GM21381 (cell line): ENCODE data around the gene EFHC1.
"Not testable (repeated sequence)": the region's sequence is repeated elsewhere in the genome, so short reads cannot be mapped to it uniquely, and the experiment has no call there.

Experiments used
- ATAC-seq: cut with Tn5 transposase; IDR thresholded peaks from one replicate; pipeline ENCODE4 v1.9.1; 2021; ENCODE audit warnings: mild to moderate bottlenecking, moderate library complexity; ENCODE audit not compliant: unreplicated experiment

The EFHC1 gene

DNA sequence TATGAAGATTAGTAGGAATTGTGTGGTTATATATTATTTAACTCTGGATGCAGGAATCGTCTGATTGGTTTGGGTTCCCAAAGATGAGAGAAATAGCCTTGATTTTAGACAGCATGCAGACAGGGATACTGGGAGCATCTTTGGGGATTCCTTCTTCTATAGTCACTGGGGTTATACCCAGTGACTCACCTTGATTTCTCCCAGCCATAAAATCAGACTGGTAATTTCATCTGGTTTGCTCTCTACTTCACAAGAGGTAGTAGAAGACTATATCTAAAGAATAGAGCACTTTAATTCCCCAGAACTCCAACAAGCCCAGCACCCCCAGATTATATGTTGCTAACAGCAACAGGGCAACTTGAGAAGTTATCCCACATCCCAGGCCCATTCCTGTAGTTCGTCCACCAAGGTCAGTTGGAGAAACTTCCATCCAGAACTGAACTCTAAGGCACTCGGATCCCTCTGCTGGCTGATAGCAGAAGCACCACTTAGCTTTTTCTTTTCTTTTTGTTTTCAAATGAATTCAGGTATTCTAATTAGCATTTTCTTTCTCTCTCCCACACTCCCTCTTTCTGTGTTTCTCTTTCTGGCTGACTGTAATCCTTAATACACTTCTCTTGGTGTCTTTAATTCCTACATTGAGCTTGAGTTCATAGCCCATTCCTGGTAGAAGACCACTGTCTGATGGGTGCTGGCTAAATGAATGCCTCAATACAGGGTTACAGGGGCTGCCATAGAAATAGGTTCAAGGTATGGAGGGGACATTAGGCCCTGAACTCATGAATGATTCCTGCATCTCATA, 20.4 kb upstream of the EFHC1 start:
- ATAC-seq, result no peak

DNA sequence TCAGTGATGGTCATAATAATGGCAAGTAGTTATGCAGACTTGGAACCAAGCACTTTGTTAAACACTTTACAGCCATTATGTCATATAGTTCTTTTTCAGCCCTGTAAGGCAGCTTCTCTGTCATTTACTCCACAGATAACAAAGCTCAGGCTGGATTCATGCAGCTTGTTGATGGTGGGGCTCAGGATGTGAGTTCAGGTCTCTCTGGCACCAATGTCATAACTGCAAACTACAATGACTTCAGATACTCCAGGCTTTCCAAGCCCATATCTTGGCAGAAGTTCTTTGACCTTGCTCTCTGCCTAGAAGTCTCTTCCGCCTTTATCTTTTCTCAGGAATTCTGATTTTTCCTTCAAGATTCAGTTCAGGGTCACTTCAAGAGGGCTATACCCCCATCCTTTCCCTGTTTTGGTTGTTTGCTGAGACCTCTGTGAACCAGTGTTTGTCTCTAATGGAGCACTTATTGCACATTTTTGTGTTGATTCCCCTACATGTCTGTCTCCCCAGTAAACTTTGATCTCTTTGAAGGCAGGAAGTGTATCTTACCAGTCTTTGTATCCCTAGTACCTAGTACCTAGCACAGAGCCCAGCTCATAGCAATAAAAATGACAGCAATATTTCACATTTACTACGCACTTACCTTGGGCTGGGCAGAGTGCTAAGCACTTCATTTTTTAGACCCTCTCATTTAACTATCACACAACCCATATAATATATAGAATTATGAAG, 19.7 kb upstream of the EFHC1 start:
- ATAC-seq, result no peak

DNA sequence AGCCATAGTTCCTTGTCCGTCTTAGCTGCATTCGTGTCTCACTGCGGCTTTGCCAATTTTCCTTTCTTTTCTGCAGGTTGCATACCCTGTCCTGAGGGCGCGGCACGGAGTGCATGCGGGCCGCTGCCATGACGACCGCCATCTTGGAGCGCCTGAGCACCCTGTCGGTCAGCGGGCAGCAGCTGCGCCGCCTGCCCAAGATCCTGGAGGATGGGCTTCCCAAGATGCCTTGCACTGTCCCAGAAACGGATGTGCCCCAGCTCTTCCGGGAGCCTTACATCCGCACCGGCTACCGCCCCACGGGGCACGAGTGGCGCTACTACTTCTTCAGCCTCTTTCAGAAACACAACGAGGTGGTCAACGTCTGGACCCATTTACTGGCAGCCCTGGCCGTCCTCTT, 17.1 kb upstream of the EFHC1 start:
- no peak for ATAC-seq

DNA sequence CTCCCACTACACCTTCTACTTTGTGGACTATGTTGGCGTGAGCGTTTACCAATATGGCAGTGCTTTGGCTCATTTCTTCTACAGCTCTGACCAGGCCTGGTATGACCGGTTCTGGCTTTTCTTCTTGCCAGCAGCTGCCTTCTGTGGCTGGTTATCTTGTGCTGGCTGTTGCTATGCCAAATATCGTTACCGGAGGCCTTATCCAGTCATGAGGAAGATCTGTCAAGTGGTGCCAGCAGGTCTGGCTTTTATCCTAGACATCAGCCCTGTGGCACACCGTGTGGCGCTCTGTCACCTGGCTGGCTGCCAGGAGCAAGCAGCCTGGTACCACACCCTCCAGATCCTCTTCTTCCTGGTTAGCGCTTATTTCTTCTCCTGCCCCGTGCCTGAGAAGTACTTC, 16.5 kb upstream of the EFHC1 start:
- no peak for ATAC-seq

DNA sequence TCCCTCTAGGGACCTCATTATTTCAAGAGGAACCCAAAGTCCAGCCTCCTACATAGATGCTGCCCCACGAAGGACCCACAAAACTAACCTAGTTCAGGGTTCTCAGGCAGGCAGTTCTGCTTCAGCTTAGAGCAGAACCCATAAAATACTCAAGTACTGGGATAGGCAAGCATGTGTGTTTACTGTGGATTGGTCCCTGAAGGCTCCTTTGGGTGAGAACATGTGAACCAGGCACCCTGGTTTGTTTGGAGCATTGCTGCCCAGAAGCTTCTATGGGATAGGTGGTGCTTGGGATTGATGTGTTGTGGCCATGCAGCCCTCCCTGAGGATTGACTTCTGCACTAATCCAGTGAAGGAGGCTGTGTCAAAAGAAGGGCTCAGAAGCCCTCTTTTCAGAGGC, 14.9 kb upstream of the EFHC1 start:
- ATAC-seq, result no peak

DNA sequence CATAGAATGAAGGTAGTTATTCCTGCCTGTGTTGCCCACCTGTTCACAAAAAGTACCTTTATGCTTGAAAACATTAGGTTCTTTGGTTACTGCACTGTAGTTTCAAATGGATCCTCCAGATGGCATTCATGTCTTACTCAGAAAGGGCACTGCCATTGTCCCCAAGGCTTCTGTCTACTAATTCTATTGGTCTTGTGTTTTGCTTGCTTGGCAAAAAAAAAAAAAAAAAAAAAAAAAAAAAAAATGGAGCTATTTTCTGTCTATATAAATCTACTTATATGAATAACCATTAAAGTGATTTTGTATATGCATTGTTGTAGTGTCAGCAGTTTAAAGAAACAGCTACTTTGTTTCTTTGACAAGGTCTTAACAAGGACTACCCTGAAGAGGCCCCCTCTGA, 12.7 kb upstream of the EFHC1 start:
- no peak for ATAC-seq

DNA sequence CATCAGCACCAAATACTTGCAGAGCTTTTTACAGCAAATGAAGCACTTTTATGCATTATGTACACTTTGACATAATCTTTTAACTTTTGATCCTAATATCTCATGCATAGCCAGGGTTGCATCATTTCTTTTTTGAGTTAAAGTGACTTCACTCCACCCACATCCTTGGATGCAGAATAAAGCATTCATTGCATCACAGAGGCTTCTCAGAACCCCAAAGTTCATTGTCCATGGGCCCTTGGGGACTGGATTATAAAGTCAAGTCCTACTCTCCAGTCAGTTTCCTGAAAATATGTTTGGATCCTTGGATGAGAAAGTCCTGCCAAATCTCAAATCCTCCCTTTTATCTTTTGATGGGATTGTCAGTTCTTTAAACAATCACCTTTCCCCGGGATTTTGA, 10.6 kb upstream of the EFHC1 start:
- no peak for ATAC-seq

DNA sequence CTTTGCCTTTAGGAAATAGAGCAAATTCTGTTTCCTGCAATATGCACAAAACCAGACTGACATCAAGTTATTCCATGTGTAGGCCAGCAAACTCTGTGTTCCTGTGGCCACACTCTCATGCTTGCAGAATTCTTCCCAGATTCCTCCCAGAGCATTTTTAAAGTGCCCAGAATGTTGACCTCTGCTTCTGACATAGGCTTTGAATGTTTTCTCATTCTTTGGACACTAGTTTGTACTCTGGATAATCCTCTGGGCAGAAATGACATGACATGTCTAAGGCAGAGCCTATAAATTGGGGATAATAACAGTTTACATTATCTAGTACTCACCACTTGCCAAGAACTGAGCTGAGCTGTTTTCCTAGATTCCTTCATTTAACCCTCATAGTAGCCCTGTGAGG, 9.2 kb upstream of the EFHC1 start:
- ATAC-seq, result no peak

DNA sequence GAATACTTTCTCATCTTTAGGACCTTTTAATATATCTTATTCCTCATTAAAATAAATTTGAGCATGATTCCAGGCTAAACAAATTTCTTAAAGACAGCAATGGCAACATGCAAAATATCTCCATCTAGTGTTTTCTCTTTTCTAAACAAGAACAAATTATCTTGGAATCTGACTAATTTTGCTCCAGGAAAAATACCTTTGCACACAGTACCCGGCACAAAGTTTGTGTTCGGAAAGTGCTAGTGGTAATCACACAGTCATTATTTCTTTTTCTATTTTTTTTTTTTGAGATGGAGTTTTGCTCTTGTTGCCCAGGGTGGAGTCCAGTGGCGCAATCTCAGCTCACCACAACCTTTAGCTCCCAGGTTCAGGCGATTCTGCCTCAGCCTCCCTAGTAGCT, 8.2 kb upstream of the EFHC1 start:
- no peak for ATAC-seq

DNA sequence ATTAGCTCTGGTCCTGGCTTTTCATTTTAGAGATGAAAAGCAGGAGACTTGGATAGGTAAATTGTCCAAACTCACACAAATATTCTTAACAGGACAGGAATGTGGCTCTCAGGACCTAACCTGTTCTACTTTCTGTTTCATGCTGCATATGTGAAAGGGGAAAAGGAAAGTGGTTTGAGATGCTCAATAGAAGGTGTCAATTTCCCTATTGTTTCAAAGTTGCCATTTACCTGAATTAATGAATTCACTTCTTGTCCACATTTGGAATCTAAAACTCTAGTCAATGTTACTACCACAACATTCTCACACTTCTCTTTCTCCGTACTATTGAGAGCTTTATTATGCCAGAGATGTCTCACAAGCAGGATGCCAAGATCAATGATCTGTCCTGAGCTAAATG, 4.8 kb upstream of the EFHC1 start:
- ATAC-seq, result no peak

DNA sequence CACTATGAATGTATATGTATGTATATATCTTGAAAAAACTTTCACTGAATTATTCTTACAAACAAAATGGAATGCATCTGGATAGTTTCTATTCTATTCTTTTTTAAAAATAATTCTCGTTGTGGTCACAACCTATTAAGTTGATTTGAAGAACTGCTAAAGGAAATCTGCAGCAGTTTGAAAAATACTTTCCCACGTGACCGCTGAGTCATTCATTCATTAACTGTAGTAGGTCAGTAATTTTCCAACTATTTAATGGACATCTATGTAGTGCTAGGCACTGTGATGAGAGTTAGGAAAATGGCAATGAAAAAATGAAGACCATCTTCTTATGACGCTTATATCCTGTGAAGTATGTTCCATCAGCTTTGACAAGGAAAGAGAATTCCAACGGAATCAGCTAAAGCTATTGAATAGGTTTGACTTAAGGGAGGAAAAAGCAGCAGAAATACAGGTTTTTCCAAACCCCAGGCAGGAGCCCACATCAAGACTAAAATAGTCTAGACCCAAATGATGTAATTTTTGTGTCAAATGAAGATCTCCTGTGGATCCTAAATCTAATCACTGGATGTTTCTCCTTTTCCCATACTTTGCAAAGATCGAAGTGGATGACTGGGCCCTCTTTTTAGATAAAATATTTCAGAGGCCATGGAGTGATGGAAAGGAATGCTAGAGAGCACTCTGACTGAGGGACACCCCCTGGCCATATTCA, 4.1 kb upstream of the EFHC1 start:
- no peak for ATAC-seq

DNA sequence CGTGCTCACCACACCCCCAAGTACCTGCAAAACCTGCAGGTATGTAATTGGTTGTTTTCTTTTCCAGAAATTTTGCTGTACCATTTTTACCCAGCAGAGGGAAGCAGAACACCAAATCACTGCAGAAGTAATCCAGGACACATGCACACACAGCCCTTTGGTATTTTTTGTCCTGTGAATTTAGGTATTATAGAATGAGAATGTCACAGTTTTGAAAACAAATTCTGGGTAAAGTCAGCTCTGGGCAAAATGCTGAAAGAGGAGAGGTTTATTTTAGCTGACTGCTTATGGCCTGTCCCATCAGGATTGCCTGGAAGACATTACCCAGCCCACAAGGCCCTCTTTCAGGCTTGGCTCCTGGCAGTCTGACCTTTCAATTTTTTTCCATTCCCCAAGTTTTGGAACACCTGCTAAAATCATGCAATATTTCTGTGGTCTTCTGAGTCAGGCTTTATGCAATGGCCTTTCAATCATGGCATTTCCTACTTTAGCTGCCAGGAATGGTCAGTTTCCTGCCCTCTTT, 3.5 kb upstream of the EFHC1 start:
- ATAC-seq, result no peak

DNA sequence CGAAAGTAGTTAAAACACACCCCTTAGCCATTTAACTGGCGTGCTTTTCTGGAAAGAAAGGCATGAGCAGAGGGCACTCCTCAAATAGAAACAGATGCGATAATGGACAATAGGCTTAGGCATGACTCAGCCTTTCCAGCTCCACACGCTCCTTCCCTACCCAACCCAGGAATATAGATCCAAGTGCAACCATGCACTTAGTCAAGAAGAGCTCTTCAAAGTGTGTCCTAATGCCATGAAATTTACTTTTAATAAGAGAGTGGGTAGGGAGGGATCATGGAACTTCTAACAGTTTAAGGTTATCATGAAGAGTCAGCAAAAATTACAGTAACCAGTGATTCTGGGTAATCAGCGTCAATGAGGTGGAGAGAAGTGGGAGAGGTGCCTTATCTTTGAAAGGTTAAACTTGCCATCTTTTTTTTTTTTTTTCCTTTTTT, 2.4 kb upstream of the EFHC1 start:
- no peak for ATAC-seq

DNA sequence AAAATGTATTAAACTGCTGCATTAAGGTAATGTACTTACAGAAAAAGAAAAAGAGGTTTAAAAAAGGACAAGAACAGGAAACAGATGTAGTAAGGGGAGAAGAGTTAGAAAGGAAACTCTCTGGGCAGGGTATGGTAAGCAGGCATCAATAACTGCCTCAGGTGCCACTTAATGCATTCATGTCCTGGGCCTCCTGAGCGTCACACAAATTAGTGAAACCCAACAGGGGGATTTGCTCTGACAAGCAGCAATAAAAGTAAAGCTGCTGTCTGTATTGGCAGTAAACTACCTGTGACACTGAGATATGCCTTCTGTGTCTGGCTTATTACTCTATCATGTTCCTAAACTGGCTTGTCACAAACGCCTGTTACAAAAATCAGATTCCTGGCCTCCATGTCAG, 1.5 kb upstream of the EFHC1 start:
- ATAC-seq, result no peak

DNA sequence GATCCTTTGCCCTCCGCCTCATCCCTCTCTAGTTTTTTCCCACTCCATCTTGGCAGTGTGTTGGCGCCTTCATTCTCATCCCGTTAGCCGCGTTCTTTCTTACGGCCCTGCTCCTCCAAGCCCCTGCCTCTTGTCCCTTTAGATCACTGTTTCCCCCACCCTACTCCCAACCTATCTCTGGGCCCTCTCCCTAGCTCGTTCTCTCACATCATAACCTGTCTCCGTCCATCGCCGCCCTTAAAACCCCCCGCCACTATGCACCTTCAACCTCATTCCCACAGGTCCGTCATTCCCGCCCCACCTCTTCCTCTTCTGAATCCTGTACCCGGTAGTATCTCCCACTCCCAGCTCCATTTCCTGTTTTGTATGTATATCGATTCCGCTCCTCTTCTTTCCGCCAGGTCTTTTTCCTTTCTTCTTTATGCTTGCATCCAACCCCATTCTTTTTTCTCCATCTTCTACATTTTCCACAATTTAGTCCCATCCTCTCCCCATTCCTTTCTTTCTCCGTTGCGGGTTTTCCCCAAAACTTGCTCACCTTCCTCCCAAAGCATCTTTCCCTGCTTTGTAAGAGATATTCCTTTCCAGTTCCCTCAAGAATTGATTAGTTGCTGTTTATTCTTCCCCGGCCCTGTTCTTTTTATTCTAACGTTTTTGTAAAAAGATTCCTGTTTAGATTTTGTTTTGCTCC, 671 bp downstream of the EFHC1 start:
- ATAC-seq, result no peak

DNA sequence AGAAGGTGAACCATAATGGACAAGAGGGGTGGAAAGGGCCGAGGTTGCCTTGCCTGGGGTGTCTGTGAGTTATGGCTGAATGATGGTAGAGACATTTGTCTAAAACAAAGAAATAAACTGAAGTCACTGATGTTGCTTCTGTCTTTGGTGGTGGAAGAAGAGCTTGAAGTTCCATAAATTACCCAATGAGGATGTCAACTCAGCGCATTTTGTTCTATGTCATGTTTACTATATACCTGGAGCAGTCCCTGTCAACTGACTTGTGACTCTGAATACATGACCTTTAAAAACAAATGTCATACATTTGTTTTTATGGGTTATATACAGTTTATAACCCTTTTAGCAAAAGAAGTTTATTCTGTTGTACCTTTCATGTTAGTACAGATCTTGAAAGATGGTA, 2.0 kb downstream of the EFHC1 start:
- ATAC-seq, result no peak

DNA sequence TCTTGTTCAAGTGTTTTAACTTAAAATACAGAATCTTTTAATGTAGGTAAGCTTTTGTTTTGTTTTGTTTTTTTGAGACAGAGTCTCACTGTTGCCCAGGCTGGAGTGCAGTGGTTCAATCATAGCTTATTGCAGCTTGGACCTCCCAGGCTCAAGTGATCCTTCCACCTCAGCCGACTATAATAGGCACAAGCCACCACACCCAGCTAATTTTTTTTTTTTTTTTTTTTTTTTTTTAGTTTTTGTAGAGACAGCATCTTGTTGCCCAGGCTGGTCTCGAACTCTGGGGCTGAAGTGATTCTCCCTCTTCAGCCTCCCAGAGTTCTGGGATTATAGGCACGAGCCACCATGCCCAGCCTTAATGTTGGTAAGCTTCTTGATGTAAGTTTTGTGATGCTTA, 3.3 kb downstream of the EFHC1 start:
- ATAC-seq, result no peak

DNA sequence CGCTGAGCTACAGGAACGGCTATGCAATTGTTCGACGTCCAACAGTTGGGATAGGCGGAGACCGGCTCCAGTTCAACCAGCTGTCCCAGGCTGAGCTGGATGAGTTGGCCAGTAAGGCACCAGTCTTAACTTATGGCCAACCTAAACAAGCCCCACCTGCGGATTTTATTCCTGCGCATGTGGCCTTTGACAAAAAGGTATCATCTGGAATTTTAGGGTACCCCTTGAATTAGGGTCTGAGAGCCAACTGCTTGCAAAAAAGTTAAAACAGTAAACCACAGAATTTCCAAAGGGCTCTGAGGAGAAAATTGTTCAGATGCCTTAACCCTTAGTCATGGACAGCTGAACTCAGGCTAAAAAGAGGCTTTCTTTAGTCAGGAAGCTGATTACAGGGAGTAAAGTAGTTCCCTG, 3.8 kb downstream of the EFHC1 start:
- no peak for ATAC-seq

DNA sequence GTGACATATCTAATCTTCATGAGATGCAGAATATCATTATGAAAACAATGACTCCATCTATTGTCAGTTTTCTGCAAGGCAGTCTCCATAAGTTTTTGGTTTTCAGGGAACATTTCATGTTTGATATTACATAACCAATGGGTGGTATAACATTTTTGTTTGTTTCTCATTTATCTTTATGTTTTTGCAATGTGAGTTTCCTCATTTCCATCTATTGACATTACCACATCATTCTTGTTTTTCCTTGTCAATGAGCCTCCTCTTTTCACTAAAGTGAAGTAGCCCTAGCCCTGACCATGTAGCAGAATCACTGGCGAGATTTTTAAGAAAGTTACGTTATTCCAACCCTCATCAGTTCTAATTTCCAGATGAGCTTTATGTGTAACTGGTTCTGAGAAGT, 4.4 kb downstream of the EFHC1 start:
- ATAC-seq, result no peak

DNA sequence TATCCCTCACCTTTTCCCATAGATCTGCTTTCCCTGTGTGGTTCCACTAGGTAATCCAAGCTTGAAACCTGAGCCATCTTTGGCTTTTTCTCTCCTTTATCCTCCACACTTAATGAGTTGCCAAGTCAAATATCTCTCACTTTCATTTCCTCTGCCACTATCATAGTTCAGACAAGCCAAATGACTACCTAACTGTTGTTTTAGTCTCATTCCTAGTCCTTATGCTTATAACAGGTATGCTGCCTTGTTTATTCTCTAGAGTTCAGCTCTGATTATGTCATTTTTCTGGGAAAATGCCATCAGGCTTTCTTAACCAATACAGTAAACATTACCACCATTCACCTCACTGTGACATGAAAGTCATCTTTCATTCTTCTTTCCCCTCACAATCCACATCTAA, 6.5 kb downstream of the EFHC1 start:
- ATAC-seq, result no peak

DNA sequence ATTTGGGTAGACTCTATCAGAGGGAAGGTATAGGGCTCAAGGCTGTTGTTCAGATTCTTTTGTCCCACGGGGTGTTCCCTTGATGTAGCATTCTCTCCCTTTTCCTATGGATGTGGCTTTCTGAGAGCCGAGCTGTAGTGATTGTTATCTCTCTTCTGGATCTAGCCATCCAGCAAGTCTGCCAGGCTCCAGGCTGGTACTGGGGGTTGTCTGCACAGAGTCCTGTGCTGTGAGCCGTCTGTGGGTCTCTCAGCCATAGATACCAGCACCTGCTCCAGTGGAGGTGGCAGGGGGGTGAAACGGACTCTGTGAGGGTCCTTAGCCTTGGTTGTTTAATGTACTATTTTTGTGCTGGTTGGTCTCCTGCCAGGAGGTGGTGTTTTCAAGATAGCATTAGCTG, 13.2 kb downstream of the EFHC1 start:
- not testable (repeated sequence) for ATAC-seq
